ENCODE data around the gene PER1.
A peak's percentile ranks its signal among the peaks of the same experiment; 100 is the strongest.

Gene PER1
- total RNA-seq = 704 to 775 (median 769) reads per million in 3 donors

GRCh38 chr17:8152112-8152775 lies at the start of gene PER1:
TSS of gene PER1 (minus strand) at chr17:8152404. CDS start at chr17:8150706, 1,698 bp downstream.
- Histone ChIP-seq H3K9me3 (ENCODE audit: control insufficient read depth, low read length) (no peaks in the 10 kb centered on the region), H3K27ac (ENCODE audit: insufficient read depth, low read length, poor library complexity, severe bottlenecking) (peak within 1 kb of the TSS; percentile 100), H3K4me1 (ENCODE audit: control insufficient read depth, insufficient read depth, low read length, poor library complexity, severe bottlenecking) (peaks cover 62% of the 10 kb centered on the region), H3K4me3 (ENCODE audit: insufficient read depth, low read depth, low read length, poor library complexity, severe bottlenecking) (peak within 1 kb of the TSS; percentile 54), H3K27me3 (replicated peaks; ENCODE audit: control insufficient read depth, insufficient read depth, low read length, poor library complexity, severe bottlenecking) (no peaks in the 10 kb centered on the region), H3K36me3 (ENCODE audit: control insufficient read depth, insufficient read depth, low read length) (peaks cover 34% of the 10 kb centered on the region)
- DNase-seq = peak; percentile 82 to 86 (median 85)

GRCh38 chr17:8192070-8192815 lies 40.0 kb upstream of the PER1 start:
- no peaks in the 10 kb centered on the region for H3K27me3 ChIP-seq (replicated peaks; ENCODE audit: control insufficient read depth, insufficient read depth, low read length, poor library complexity, severe bottlenecking)
- peak in 2 of 3 donors; percentile 25 to 55 for DNase-seq
- peaks cover 34% of the 10 kb centered on the region for H3K4me1 ChIP-seq (ENCODE audit: control insufficient read depth, insufficient read depth, low read length, poor library complexity, severe bottlenecking)
- no peaks in the 10 kb centered on the region for H3K36me3 ChIP-seq (ENCODE audit: control insufficient read depth, insufficient read depth, low read length)
- no peaks in the 10 kb centered on the region for H3K9me3 ChIP-seq (ENCODE audit: control insufficient read depth, low read length)
- peak overlapping the region; percentile 38 for H3K27ac ChIP-seq (ENCODE audit: insufficient read depth, low read length, poor library complexity, severe bottlenecking)
- peak overlapping the region; percentile 2 for H3K4me3 ChIP-seq (ENCODE audit: insufficient read depth, low read depth, low read length, poor library complexity, severe bottlenecking)

- no peak for DNase-seq
- no peak overlapping the region for H3K27ac ChIP-seq (ENCODE audit: insufficient read depth, low read length, poor library complexity, severe bottlenecking)
- H3K4me1 ChIP-seq (ENCODE audit: control insufficient read depth, insufficient read depth, low read length, poor library complexity, severe bottlenecking) = peaks cover 34% of the 10 kb centered on the region
- no peaks in the 10 kb centered on the region for H3K27me3 ChIP-seq (replicated peaks; ENCODE audit: control insufficient read depth, insufficient read depth, low read length, poor library complexity, severe bottlenecking)
- peak overlapping the region; percentile 23 for H3K4me3 ChIP-seq (ENCODE audit: insufficient read depth, low read depth, low read length, poor library complexity, severe bottlenecking)
- H3K9me3 ChIP-seq (ENCODE audit: control insufficient read depth, low read length) = no peaks in the 10 kb centered on the region
- no peaks in the 10 kb centered on the region for H3K36me3 ChIP-seq (ENCODE audit: control insufficient read depth, insufficient read depth, low read length)
Measured at GRCh38 chr17:8190506-8190905, 38.3 kb upstream of the PER1 start.

- peak; percentile 93 to 96 (median 94) for DNase-seq
- Histone ChIP-seq H3K4me3 (ENCODE audit: insufficient read depth, low read depth, low read length, poor library complexity, severe bottlenecking) (peak within 1 kb of the TSS; percentile 75), H3K9me3 (ENCODE audit: control insufficient read depth, low read length) (no peaks in the 10 kb centered on the region), H3K4me1 (ENCODE audit: control insufficient read depth, insufficient read depth, low read length, poor library complexity, severe bottlenecking) (peaks cover 34% of the 10 kb centered on the region), H3K27ac (ENCODE audit: insufficient read depth, low read length, poor library complexity, severe bottlenecking) (peak within 1 kb of the TSS; percentile 87), H3K27me3 (replicated peaks; ENCODE audit: control insufficient read depth, insufficient read depth, low read length, poor library complexity, severe bottlenecking) (no peaks in the 10 kb centered on the region), H3K36me3 (ENCODE audit: control insufficient read depth, insufficient read depth, low read length) (no peaks in the 10 kb centered on the region)
Measured at GRCh38 chr17:8189711-8190477, 37.7 kb upstream of the PER1 start, which contains the start of gene BORCS6. TSS of gene BORCS6 (minus strand) at chr17:8190180. CDS start at chr17:8190140, 40 bp downstream.

GRCh38 chr17:8189041-8189710 lies 37.0 kb upstream of the PER1 start:
- DNase-seq = peak in 1 of 3 donors; percentile 11
- peak overlapping the region; percentile 87 for H3K27ac ChIP-seq (ENCODE audit: insufficient read depth, low read length, poor library complexity, severe bottlenecking)

GRCh38 chr17:8188263-8188839 lies 36.1 kb upstream of the PER1 start:
- Histone ChIP-seq H3K9me3 (ENCODE audit: control insufficient read depth, low read length) (no peaks in the 10 kb centered on the region), H3K4me1 (ENCODE audit: control insufficient read depth, insufficient read depth, low read length, poor library complexity, severe bottlenecking) (peaks cover 34% of the 10 kb centered on the region), H3K4me3 (ENCODE audit: insufficient read depth, low read depth, low read length, poor library complexity, severe bottlenecking) (peak overlapping the region; percentile 75), H3K36me3 (ENCODE audit: control insufficient read depth, insufficient read depth, low read length) (no peaks in the 10 kb centered on the region), H3K27me3 (replicated peaks; ENCODE audit: control insufficient read depth, insufficient read depth, low read length, poor library complexity, severe bottlenecking) (no peaks in the 10 kb centered on the region), H3K27ac (ENCODE audit: insufficient read depth, low read length, poor library complexity, severe bottlenecking) (peak overlapping the region; percentile 87)
- peak in 1 of 3 donors; percentile 10 for DNase-seq

More at GRCh38 chr17:8189041-8189710, 37.0 kb upstream of the PER1 start:
- no peaks in the 10 kb centered on the region for H3K27me3 ChIP-seq (replicated peaks; ENCODE audit: control insufficient read depth, insufficient read depth, low read length, poor library complexity, severe bottlenecking)
- H3K36me3 ChIP-seq (ENCODE audit: control insufficient read depth, insufficient read depth, low read length) = no peaks in the 10 kb centered on the region
- H3K9me3 ChIP-seq (ENCODE audit: control insufficient read depth, low read length) = no peaks in the 10 kb centered on the region
- H3K4me1 ChIP-seq (ENCODE audit: control insufficient read depth, insufficient read depth, low read length, poor library complexity, severe bottlenecking) = peaks cover 34% of the 10 kb centered on the region
- peak overlapping the region; percentile 75 for H3K4me3 ChIP-seq (ENCODE audit: insufficient read depth, low read depth, low read length, poor library complexity, severe bottlenecking)

GRCh38 chr17:8187517-8188262 lies 35.5 kb upstream of the PER1 start:
- peak overlapping the region; percentile 88 for H3K4me3 ChIP-seq (ENCODE audit: insufficient read depth, low read depth, low read length, poor library complexity, severe bottlenecking)
- H3K27ac ChIP-seq (ENCODE audit: insufficient read depth, low read length, poor library complexity, severe bottlenecking) = peak overlapping the region; percentile 87
- DNase-seq = peak; percentile 77 to 84 (median 83)
- no peaks in the 10 kb centered on the region for H3K27me3 ChIP-seq (replicated peaks; ENCODE audit: control insufficient read depth, insufficient read depth, low read length, poor library complexity, severe bottlenecking)
- H3K9me3 ChIP-seq (ENCODE audit: control insufficient read depth, low read length) = no peaks in the 10 kb centered on the region
- H3K4me1 ChIP-seq (ENCODE audit: control insufficient read depth, insufficient read depth, low read length, poor library complexity, severe bottlenecking) = peaks cover 34% of the 10 kb centered on the region
- H3K36me3 ChIP-seq (ENCODE audit: control insufficient read depth, insufficient read depth, low read length) = no peaks in the 10 kb centered on the region

GRCh38 chr17:8186787-8187516 lies 34.7 kb upstream of the PER1 start:
- H3K9me3 ChIP-seq (ENCODE audit: control insufficient read depth, low read length) = no peaks in the 10 kb centered on the region
- H3K27me3 ChIP-seq (replicated peaks; ENCODE audit: control insufficient read depth, insufficient read depth, low read length, poor library complexity, severe bottlenecking) = no peaks in the 10 kb centered on the region
- H3K4me1 ChIP-seq (ENCODE audit: control insufficient read depth, insufficient read depth, low read length, poor library complexity, severe bottlenecking) = peaks cover 29% of the 10 kb centered on the region
- H3K36me3 ChIP-seq (ENCODE audit: control insufficient read depth, insufficient read depth, low read length) = no peaks in the 10 kb centered on the region
- peak; percentile 75 to 80 (median 75) for DNase-seq
- H3K4me3 ChIP-seq (ENCODE audit: insufficient read depth, low read depth, low read length, poor library complexity, severe bottlenecking) = peak overlapping the region; percentile 88
- H3K27ac ChIP-seq (ENCODE audit: insufficient read depth, low read length, poor library complexity, severe bottlenecking) = peak overlapping the region; percentile 87

Data from effector memory CD4-positive, alpha-beta T cell (primary cell).